ENCODE results near the gene AOC2. TPM values are rescaled to one million over a fixed set of nuclear protein-coding genes. Genes with fewer than 3 reads are reported as not detected.

The AOC2 gene
- total RNA-seq, 1 donor from 2014 or later, result 1.6 TPM

GRCh38 chr17:42827472-42827871, 16.9 kb upstream of the AOC2 start:
- ATAC-seq, result no peak
- no peak for DNase-seq (ENCODE audit: low spot score)
- intact Hi-C loops (cut with DNase I), result no loop called here

- intact Hi-C loops (cut with DNase I), result no loop called here
- ATAC-seq, result no peak
- no peak for DNase-seq (ENCODE audit: low spot score)
These were observed 13.4 kb upstream of the AOC2 start for GRCh38 chr17:42830971-42831370.

- intact Hi-C loops (cut with DNase I), result no loop called here
- DNase-seq (ENCODE audit: low spot score) (no peak), ATAC-seq (peak; percentile 13)
These were observed 12.0 kb upstream of the AOC2 start for GRCh38 chr17:42832213-42832933.

GRCh38 chr17:42832934-42833766, 11.2 kb upstream of the AOC2 start, which contains the start of gene PSME3:
TSS of gene PSME3 (plus strand) at chr17:42833397. CDS start at chr17:42833632, 235 bp downstream.
- DNase-seq (ENCODE audit: low spot score), result peak; percentile 94
- intact Hi-C loops (cut with DNase I), result no loop called here
- ATAC-seq, result peak; percentile 98

GRCh38 chr17:42833767-42834422, 10.5 kb upstream of the AOC2 start:
- DNase-seq (ENCODE audit: low spot score) (no peak), ATAC-seq (peak; percentile 28)
- intact Hi-C loops (cut with DNase I), result no loop called here

- no peak for ATAC-seq
- no peak for DNase-seq (ENCODE audit: low spot score)
- intact Hi-C loops (cut with DNase I), result no loop called here
These were observed 8.6 kb upstream of the AOC2 start for GRCh38 chr17:42835732-42836131.

- no peak for ATAC-seq
- intact Hi-C loops (cut with DNase I), result loop anchor here (10.0 kb wide), 1 partner anchor 93 kb away; no protein-coding TSS in a partner anchor
- DNase-seq (ENCODE audit: low spot score), result no peak
These were observed 2.2 kb upstream of the AOC2 start for GRCh38 chr17:42841975-42842685.

- DNase-seq (ENCODE audit: low spot score) (no peak), ATAC-seq (peak; percentile 81)
These were observed 934 bp upstream of the AOC2 start for GRCh38 chr17:42843358-42843934.

GRCh38 chr17:42844761-42845555, 578 bp downstream of the AOC2 start:
- peak; percentile 3 for ATAC-seq
- intact Hi-C loops (cut with DNase I), result loop anchor here (10.0 kb wide), 1 partner anchor 90 kb away; no protein-coding TSS in a partner anchor
- DNase-seq (ENCODE audit: low spot score), result no peak

More at GRCh38 chr17:42843358-42843934, 934 bp upstream of the AOC2 start:
- intact Hi-C loops (cut with DNase I), result loop anchor here (10.0 kb wide), 1 partner anchor 91 kb away; no protein-coding TSS in a partner anchor

GRCh38 chr17:42845556-42845917, 1.2 kb downstream of the AOC2 start:
- intact Hi-C loops (cut with DNase I), result loop anchor here (10.0 kb wide), 1 partner anchor 89 kb away; no protein-coding TSS in a partner anchor
- no peak for DNase-seq (ENCODE audit: low spot score)

GRCh38 chr17:42845918-42846593, 1.7 kb downstream of the AOC2 start:
- ATAC-seq, result peak; percentile 23
- intact Hi-C loops (cut with DNase I), result loop anchor here (10.0 kb wide), 1 partner anchor 89 kb away; no protein-coding TSS in a partner anchor
- DNase-seq (ENCODE audit: low spot score), result no peak

More at GRCh38 chr17:42845556-42845917, 1.2 kb downstream of the AOC2 start:
- no peak for ATAC-seq

- DNase-seq (ENCODE audit: low spot score) (no peak), ATAC-seq (peak; percentile 21)
- intact Hi-C loops (cut with DNase I), result loop anchor here (10.0 kb wide), 1 partner anchor 88 kb away; no protein-coding TSS in a partner anchor
These were observed 2.4 kb downstream of the AOC2 start for GRCh38 chr17:42846594-42847280.

GRCh38 chr17:42848093-42848492, 3.7 kb downstream of the AOC2 start:
- DNase-seq (ENCODE audit: low spot score) (no peak), ATAC-seq (no peak)
- intact Hi-C loops (cut with DNase I), result loop anchor here (10.0 kb wide), 1 partner anchor 87 kb away; no protein-coding TSS in a partner anchor

- intact Hi-C loops (cut with DNase I), result loop anchor here (10.0 kb wide), 1 partner anchor 86 kb away; no protein-coding TSS in a partner anchor
- DNase-seq (ENCODE audit: low spot score) (peak; percentile 47), ATAC-seq (no peak)
These were observed 4.7 kb downstream of the AOC2 start for GRCh38 chr17:42849031-42849430.

- DNase-seq (ENCODE audit: low spot score) (peak; percentile 60), ATAC-seq (peak; percentile 17)
- intact Hi-C loops (cut with DNase I), result loop anchor here (10.0 kb wide), 1 partner anchor 85 kb away; no protein-coding TSS in a partner anchor
These were observed 5.2 kb downstream of the AOC2 start for GRCh38 chr17:42849451-42850181.

All from sciatic nerve (tissue), 2 donors.